HepG2 (cell line): Measurements from ENCODE around the gene EPN2. TPM values are rescaled to one million over a fixed set of nuclear protein-coding genes. Genes with fewer than 3 reads are reported as not detected.
A peak's percentile ranks its signal among the peaks of the same experiment; 100 is the strongest.

Experiments used
- ATAC-seq: fragments of 200-7000 bp; cut with Tn5 transposase; 3 replicates; pipeline ENCODE4 v1.9.1; 2020; ENCODE audit warnings: mild to moderate bottlenecking, moderate library complexity
- BruUV-seq: library from RNA; stranded (reverse); fragments of 400-500 nt; replicated peaks from 2 replicates; lab custom pipeline; 2021; lab: Mats Ljungman, UMichigan
- CTCF ChIA-PET: fragments of 300-600 bp; formaldehyde crosslinking; extraction: SDS; loops from one replicate; lab custom pipeline; 2021; ENCODE audit warnings: low total read pairs, inconsistent platforms, low intra/inter-chr PET ratio; lab: Yijun Ruan, JAX
- POLR2A ChIA-PET: fragments of 350-600 bp; sonication (Branson Sonifier 250); formaldehyde crosslinking; loops from one replicate; lab custom pipeline; 2020; ENCODE audit warnings: antibody characterized with exemption, inconsistent platforms; lab: Yijun Ruan, JAX
- DNase-seq: peaks from one replicate; pipeline ENCODE4 v3.0.0-alpha.2; 2015; ENCODE audit warnings: low spot score
- FAIRE-seq: peaks from 3 replicates; lab custom pipeline; 2011; peaks lifted over from hg19 to GRCh38; lab: Jason Lieb, UNC
- H2AFZ ChIP-seq: one replicate; pipeline ENCODE4 v1.6.1; 2011; ENCODE audit warnings: low read length, inconsistent platforms
- H3K27ac ChIP-seq: fragments of 300-600 bp; 3 replicates; pipeline ENCODE4 v1.8.0; 2011; ENCODE audit warnings: mixed run types, mild to moderate bottlenecking, mixed read lengths, low read length, inconsistent platforms; ENCODE audit not compliant: insufficient read depth; ENCODE audit errors: extremely low read length
- H3K27me3 ChIP-seq, 2 experiments: fragments of 200-600 bp in 1 of 2; 2 replicates in 1 of 2; 3 replicates in 1 of 2; pipeline versions ENCODE4 v1.6.0 to v1.8.0; 2011; ENCODE audit warnings: low read length in 2 of 2, mild to moderate bottlenecking in 2 of 2, moderate library complexity in 2 of 2, inconsistent platforms in 1 of 2; ENCODE audit not compliant: insufficient read depth in 2 of 2, control insufficient read depth in 1 of 2
- H3K36me3 ChIP-seq, 2 experiments: fragments of 200-600 bp in 1 of 2; replicated peaks in 1 of 2; 2 replicates in 1 of 2; 3 replicates in 1 of 2; pipeline versions ENCODE4 v1.5.1 to v1.8.0; 2011; ENCODE audit warnings: low read length in 2 of 2, inconsistent platforms in 1 of 2; ENCODE audit not compliant: insufficient read depth in 2 of 2, control insufficient read depth in 1 of 2
- H3K4me1 ChIP-seq: 2 replicates; pipeline ENCODE4 v1.5.1; 2012; ENCODE audit warnings: low read length, inconsistent platforms; ENCODE audit not compliant: insufficient read depth
- H3K4me2 ChIP-seq: 2 replicates; pipeline ENCODE4 v1.6.0; 2011; ENCODE audit warnings: low read depth, low read length, inconsistent platforms
- H3K4me3 ChIP-seq, 3 experiments: fragments of 200-600 bp in 1 of 3; sonication (generic), shearing (Covaris generic) in 1 of 3; replicated peaks in 1 of 3; 2 replicates each; pipeline ENCODE4 v1.5.1; 2011 to 2016; ENCODE audit warnings: low read length in 3 of 3, inconsistent platforms in 2 of 3, low read depth in 2 of 3, mild to moderate bottlenecking in 2 of 3, control low read depth in 1 of 3, mixed read lengths in 1 of 3; ENCODE audit not compliant: insufficient read depth in 1 of 3
- H3K79me2 ChIP-seq: one replicate; pipeline ENCODE4 v1.6.1; 2011; ENCODE audit warnings: low read length, inconsistent platforms; ENCODE audit not compliant: insufficient read depth
- H3K9ac ChIP-seq: 2 replicates; pipeline ENCODE4 v1.6.0; 2011; ENCODE audit warnings: mild to moderate bottlenecking, low read depth, low read length, inconsistent platforms; ENCODE audit not compliant: insufficient read depth
- H3K9me3 ChIP-seq: 2 replicates; pipeline ENCODE4 v1.5.1; 2012; ENCODE audit warnings: mild to moderate bottlenecking, low read length
- H4K20me1 ChIP-seq: 2 replicates; pipeline ENCODE4 v1.6.0; 2011; ENCODE audit warnings: inconsistent platforms, mild to moderate bottlenecking, low read length, moderate library complexity; ENCODE audit not compliant: insufficient read depth
- AGO2 ChIP-seq: fragments of 200-400 bp; formaldehyde crosslinking; optimal IDR thresholded peaks from 2 replicates; pipeline ENCODE3; 2017; ENCODE audit warnings: mild to moderate bottlenecking, low read depth, low read length, moderate library complexity
- ARNTL ChIP-seq: sonication (generic); formaldehyde crosslinking; IDR thresholded peaks from 2 replicates; pipeline ENCODE4 v1.4.0; 2020; ENCODE audit warnings: mild to moderate bottlenecking, missing genetic modification reagents
- ELF3 ChIP-seq: IDR thresholded peaks from 2 replicates; pipeline ENCODE4 v1.6.1; 2016; ENCODE audit warnings: missing genetic modification reagents, missing compliant biosample characterization
- KLF6 ChIP-seq: IDR thresholded peaks from 2 replicates; pipeline ENCODE4 v1.8.0; 2016; ENCODE audit warnings: missing biosample characterization, missing genetic modification reagents
- MTF1 ChIP-seq: sonication (generic); formaldehyde crosslinking; IDR thresholded peaks from 2 replicates; pipeline ENCODE4 v1.5.0; 2020; ENCODE audit warnings: missing genetic modification reagents
- MXD1 ChIP-seq: sonication (generic); formaldehyde crosslinking; IDR thresholded peaks from 2 replicates; pipeline ENCODE4 v1.4.0; 2020; ENCODE audit warnings: mild to moderate bottlenecking, missing genetic modification reagents
- NCOA2 ChIP-seq: sonication (generic); formaldehyde crosslinking; IDR thresholded peaks from 2 replicates; pipeline ENCODE4 v1.8.0; 2022; ENCODE audit warnings: inconsistent platforms
- PATZ1 ChIP-seq: sonication (generic); formaldehyde crosslinking; IDR thresholded peaks from 2 replicates; pipeline ENCODE4 v1.4.0; 2020; ENCODE audit warnings: missing genetic modification reagents
- PAXIP1 ChIP-seq: sonication (generic); formaldehyde crosslinking; conservative IDR thresholded peaks from 2 replicates; pipeline ENCODE4 v1.4.0; 2020; ENCODE audit warnings: mild to moderate bottlenecking, missing genetic modification reagents, moderate library complexity
- U2AF2 ChIP-seq: fragments of 200-400 bp; formaldehyde crosslinking; IDR thresholded peaks from 2 replicates; pipeline ENCODE4 v1.6.1; 2017; ENCODE audit warnings: low read depth, mild to moderate bottlenecking, low read length
- ZNF550 ChIP-seq: sonication (generic); formaldehyde crosslinking; IDR thresholded peaks from 2 replicates; pipeline ENCODE4 v1.4.0; 2020; ENCODE audit warnings: mild to moderate bottlenecking, missing genetic modification reagents, borderline replicate concordance
- WGBS: methylation state at CpG from one replicate; pipeline ENCODE4 v1.1.6; 2017; ENCODE audit warnings: low lambda C conversion rate; 5-methylcytosine and 5-hydroxymethylcytosine counted together
- in situ Hi-C: cut with HindIII; loops from 2 replicates; pipeline ENCODE4 v1.10.0; 2017; ENCODE audit warnings: low pct_unique_long_range_greater_than_20kb; ENCODE audit not compliant: extremely low pct_ligation_motif_present
- intact Hi-C: fragments of 100-400 bp; cut with micrococcal nuclease; formaldehyde crosslinking; loops from one replicate; pipeline ENCODE4 v1.10.0; 2022; ENCODE audit not compliant: unreplicated experiment
- polyA plus RNA-seq, 8 experiments: library from polyadenylated mRNA; depleted of rRNA in 3 of 8; stranded (reverse) in 7 of 8; unstranded in 1 of 8; fragments of >200 nt; fragmentation: Illumina TruSeq in 4 of 8; extraction: Trizol in 4 of 8; gene quantifications; 2 replicates each; pipeline versions ENCODE4 v1.2.1 to v1.2.3, GENCODE V29; 2011 to 2016; ENCODE audit warnings: low read depth in 4 of 8, missing spikeins in 1 of 8, mixed read lengths in 1 of 8; ENCODE audit not compliant: insufficient read depth in 1 of 8
- total RNA-seq, 5 experiments: library from RNA; depleted of rRNA; stranded (reverse); fragments of >200 nt; fragmentation: Illumina TruSeq; extraction: Trizol; gene quantifications; 2 replicates each; pipeline ENCODE4 v1.2.3, GENCODE V29; 2016; ENCODE audit warnings: low read depth in 1 of 5

EPN2 gene
- total and polyA plus RNA-seq, 2 of the 13 experiments (the other 11 are each of a cell fraction or from before 2014, with no cell fraction given), result 7.8 to 19.2 TPM

GRCh38 chr17:19285213-19285900, 48.2 kb downstream of the EPN2 start:
- no peaks in the 10 kb centered on the region for H3K27me3 ChIP-seq
- H4K20me1 ChIP-seq, result 0 out of 2 replicates have a peak, but pooled peaks cover 2% of the 10 kb centered on the region
- H3K4me2 ChIP-seq, result no peak overlapping the region
- DNase-seq, result no peak
- no TSS peak for BruUV-seq
- peak; percentile 35 for TF ChIP-seq AGO2
- TF ChIP-seq U2AF2, result no peak
- TF ChIP-seq ELF3 (CRISPR knock-in tag), result no peak
- in situ Hi-C loops, result no loop called here
- H2AFZ ChIP-seq, result no peak overlapping the region
- H3K79me2 ChIP-seq, result no peaks in the 10 kb centered on the region
- ChIA-PET CTCF (no interaction called here), POLR2A (no interaction called here)
- 100% methylated on average over 2 of the region's 21 CpGs for WGBS
- ATAC-seq, result no peak
- H3K4me3 ChIP-seq, result no peak overlapping the region
- no peak overlapping the region for H3K27ac ChIP-seq
- H3K4me1 ChIP-seq, result peaks cover 7% of the 10 kb centered on the region; the same call in 1 of the 2 replicates
- no peaks in the 10 kb centered on the region for H3K9me3 ChIP-seq
- intact Hi-C loops, result no loop called here
- no peak for FAIRE-seq
- H3K9ac ChIP-seq, result no peak overlapping the region
- peaks cover 1 to 11% of the 10 kb centered on the region in 2 experiments; a peak in 3 of 5 replicates for H3K36me3 ChIP-seq

GRCh38 chr17:19286751-19287341, 49.7 kb downstream of the EPN2 start:
- H3K79me2 ChIP-seq, result no peaks in the 10 kb centered on the region
- WGBS, result 93% methylated on average over 11 of the region's 11 CpGs
- H3K4me3 ChIP-seq, result no peak overlapping the region
- in situ Hi-C loops (no loop called here), intact Hi-C loops (no loop called here)
- H3K27ac ChIP-seq, result no peak overlapping the region
- no peak overlapping the region for H3K4me2 ChIP-seq
- DNase-seq (no peak), FAIRE-seq (no peak), ATAC-seq (no peak)
- peaks cover 7% of the 10 kb centered on the region; the same call in 1 of the 2 replicates for H3K4me1 ChIP-seq
- BruUV-seq, result no TSS peak
- H3K27me3 ChIP-seq, result no peaks in the 10 kb centered on the region
- no peaks in the 10 kb centered on the region for H3K9me3 ChIP-seq
- 0 out of 2 replicates have a peak, but pooled peaks cover 2% of the 10 kb centered on the region for H4K20me1 ChIP-seq
- H3K9ac ChIP-seq, result no peak overlapping the region
- POLR2A ChIA-PET, result no interaction called here
- H2AFZ ChIP-seq, result no peak overlapping the region
- CTCF ChIA-PET, result no interaction called here
- peaks cover 1 to 11% of the 10 kb centered on the region in 2 experiments; a peak in 3 of 5 replicates for H3K36me3 ChIP-seq
- TF ChIP-seq PAXIP1 (CRISPR knock-in tag) (no peak), MXD1 (CRISPR knock-in tag) (no peak), KLF6 (CRISPR knock-in tag) (no peak), MTF1 (CRISPR knock-in tag) (no peak), ZNF550 (CRISPR knock-in tag) (no peak), PATZ1 (no peak), NCOA2 (CRISPR knock-in tag) (no peak), ARNTL (CRISPR knock-in tag) (no peak)
